OCI-LY1 (cell line): ENCODE results near the gene ARPIN.
A peak's percentile ranks its signal among the peaks of the same experiment; 100 is the strongest.

ENCODE experiments used
- H2AFZ ChIP-seq: fragments of 200-600 bp; sonication (generic), shearing (Covaris generic); 2 replicates; pipeline ENCODE4 v1.6.0; 2014; ENCODE audit warnings: antibody characterized with exemption, mild to moderate bottlenecking, low read length
- H3F3A ChIP-seq: fragments of 200-600 bp; sonication (generic), shearing (Covaris generic); 2 replicates; pipeline ENCODE4 v1.6.0; 2014; ENCODE audit warnings: mild to moderate bottlenecking, antibody characterized with exemption, low read length, moderate library complexity; ENCODE audit not compliant: insufficient read depth
- H3K27ac ChIP-seq: fragments of 200-600 bp; sonication (generic); 2 replicates; pipeline ENCODE4 v1.5.1; 2014; ENCODE audit warnings: low read length, mixed run types, mild to moderate bottlenecking, low read depth; ENCODE audit not compliant: poor library complexity, severe bottlenecking
- H3K27me3 ChIP-seq: fragments of 200-600 bp; sonication (generic); 2 replicates; pipeline ENCODE4 v1.6.0; 2014; ENCODE audit warnings: antibody characterized with exemption, mild to moderate bottlenecking, low read length, moderate library complexity; ENCODE audit not compliant: insufficient read depth
- H3K36me3 ChIP-seq: fragments of 200-600 bp; sonication (generic); 2 replicates; pipeline ENCODE4 v1.6.1; 2014; ENCODE audit warnings: mild to moderate bottlenecking, antibody characterized with exemption, low read length, moderate library complexity, mixed read lengths; ENCODE audit not compliant: insufficient read depth
- H3K4me1 ChIP-seq: fragments of 200-600 bp; sonication (generic); 2 replicates; pipeline ENCODE4 v1.5.1; 2014; ENCODE audit warnings: mild to moderate bottlenecking, low read length, moderate library complexity; ENCODE audit not compliant: insufficient read depth, severe bottlenecking
- H3K4me2 ChIP-seq: fragments of 200-600 bp; sonication (generic), shearing (Covaris generic); 2 replicates; pipeline ENCODE4 v1.6.1; 2014; ENCODE audit warnings: low read length
- H3K4me3 ChIP-seq: fragments of 200-600 bp; sonication (generic); 2 replicates; pipeline ENCODE4 v1.5.1; 2014; ENCODE audit warnings: low read length, low read depth, mild to moderate bottlenecking, mixed read lengths; ENCODE audit not compliant: poor library complexity, severe bottlenecking
- H3K79me2 ChIP-seq: fragments of 200-600 bp; shearing (Covaris generic); 2 replicates; pipeline ENCODE4 v1.6.1; 2016; ENCODE audit warnings: mixed run types, low read length, mixed read lengths; ENCODE audit not compliant: insufficient read depth
- H3K9ac ChIP-seq: fragments of 200-600 bp; sonication (generic), shearing (Covaris generic); 2 replicates; pipeline ENCODE4 v1.6.1; 2014; ENCODE audit warnings: mild to moderate bottlenecking, low read length, mixed read lengths
- H3K9me2 ChIP-seq: fragments of 200-600 bp; sonication (generic), shearing (Covaris generic); 2 replicates; pipeline ENCODE4 v1.6.1; 2014; ENCODE audit warnings: low read depth, mild to moderate bottlenecking, low read length, mixed read lengths
- H3K9me3 ChIP-seq: fragments of 200-600 bp; shearing (Covaris generic); 2 replicates; pipeline ENCODE4 v1.6.1; 2014; ENCODE audit warnings: low read length, mixed read lengths
- H4K20me1 ChIP-seq: fragments of 200-600 bp; sonication (generic), shearing (Covaris generic); 2 replicates; pipeline ENCODE4 v1.6.0; 2016; ENCODE audit warnings: mild to moderate bottlenecking, low read length; ENCODE audit not compliant: insufficient read depth
- EZH2 ChIP-seq: fragments of 200-600 bp; sonication (generic), shearing (Covaris generic); IDR thresholded peaks from 2 replicates; pipeline ENCODE4 v1.8.0; 2017; ENCODE audit warnings: borderline replicate concordance, mixed run types, mild to moderate bottlenecking, antibody characterized with exemption, low read length, moderate library complexity, mixed read lengths
- TF ChIP-seq, protein P1 (sequence below): fragments of 200-600 bp; sonication (generic), shearing (Covaris generic); IDR thresholded peaks from 2 replicates; pipeline ENCODE4 v1.5.1; 2017; ENCODE audit warnings: mild to moderate bottlenecking, antibody characterized with exemption, low read length, moderate library complexity, mixed read lengths

Gene ARPIN

DNA sequence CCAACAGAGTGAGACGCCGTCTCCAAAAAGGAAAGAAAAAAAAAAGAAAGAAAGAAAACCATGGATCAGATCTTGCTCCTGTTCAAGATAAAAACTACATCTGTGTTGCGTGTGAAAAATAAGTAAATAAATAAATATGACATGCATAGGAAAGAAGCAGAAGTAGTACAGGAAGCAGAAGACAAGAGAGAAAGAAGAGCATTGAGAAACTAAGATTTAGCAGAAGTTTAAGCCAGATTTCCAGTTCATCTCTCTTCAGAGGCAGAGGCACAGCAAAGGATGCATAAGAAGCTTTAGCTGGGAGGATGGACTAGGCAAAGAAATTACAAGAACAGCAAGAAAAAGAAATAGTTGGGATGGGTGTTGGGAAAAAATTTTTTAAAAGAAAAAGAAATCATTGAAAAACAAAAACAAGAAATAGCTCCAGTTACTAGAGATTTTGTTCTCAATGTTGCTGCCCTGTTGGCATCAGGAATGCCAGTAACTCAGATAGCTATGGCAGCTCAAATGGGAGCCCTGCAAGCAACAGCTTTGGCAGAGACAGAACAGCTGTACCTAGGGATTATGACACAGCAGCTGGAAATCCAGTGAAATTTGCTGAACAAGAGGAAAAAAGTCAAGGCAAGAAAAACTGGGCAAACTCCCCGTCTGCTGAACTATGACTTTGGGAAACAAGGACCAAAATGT lies 36.2 kb downstream of the ARPIN start:
- Histone ChIP-seq H4K20me1 (no peaks in the 10 kb centered on the region), H3K9me2 (no peaks in the 10 kb centered on the region), H3F3A (no peaks in the 10 kb centered on the region), H3K4me1 (no peaks in the 10 kb centered on the region), H3K36me3 (peaks cover 2% of the 10 kb centered on the region), H3K4me3 (no peak overlapping the region), H3K9ac (no peak overlapping the region), H3K79me2 (no peaks in the 10 kb centered on the region), H2AFZ (no peak overlapping the region), H3K27me3 (no peaks in the 10 kb centered on the region), H3K9me3 (no peaks in the 10 kb centered on the region), H3K27ac (no peak overlapping the region), H3K4me2 (no peak overlapping the region)
- TF ChIP-seq, protein P1, sequence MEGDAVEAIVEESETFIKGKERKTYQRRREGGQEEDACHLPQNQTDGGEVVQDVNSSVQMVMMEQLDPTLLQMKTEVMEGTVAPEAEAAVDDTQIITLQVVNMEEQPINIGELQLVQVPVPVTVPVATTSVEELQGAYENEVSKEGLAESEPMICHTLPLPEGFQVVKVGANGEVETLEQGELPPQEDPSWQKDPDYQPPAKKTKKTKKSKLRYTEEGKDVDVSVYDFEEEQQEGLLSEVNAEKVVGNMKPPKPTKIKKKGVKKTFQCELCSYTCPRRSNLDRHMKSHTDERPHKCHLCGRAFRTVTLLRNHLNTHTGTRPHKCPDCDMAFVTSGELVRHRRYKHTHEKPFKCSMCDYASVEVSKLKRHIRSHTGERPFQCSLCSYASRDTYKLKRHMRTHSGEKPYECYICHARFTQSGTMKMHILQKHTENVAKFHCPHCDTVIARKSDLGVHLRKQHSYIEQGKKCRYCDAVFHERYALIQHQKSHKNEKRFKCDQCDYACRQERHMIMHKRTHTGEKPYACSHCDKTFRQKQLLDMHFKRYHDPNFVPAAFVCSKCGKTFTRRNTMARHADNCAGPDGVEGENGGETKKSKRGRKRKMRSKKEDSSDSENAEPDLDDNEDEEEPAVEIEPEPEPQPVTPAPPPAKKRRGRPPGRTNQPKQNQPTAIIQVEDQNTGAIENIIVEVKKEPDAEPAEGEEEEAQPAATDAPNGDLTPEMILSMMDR, result no peak
- TF ChIP-seq EZH2, result no peak

DNA sequence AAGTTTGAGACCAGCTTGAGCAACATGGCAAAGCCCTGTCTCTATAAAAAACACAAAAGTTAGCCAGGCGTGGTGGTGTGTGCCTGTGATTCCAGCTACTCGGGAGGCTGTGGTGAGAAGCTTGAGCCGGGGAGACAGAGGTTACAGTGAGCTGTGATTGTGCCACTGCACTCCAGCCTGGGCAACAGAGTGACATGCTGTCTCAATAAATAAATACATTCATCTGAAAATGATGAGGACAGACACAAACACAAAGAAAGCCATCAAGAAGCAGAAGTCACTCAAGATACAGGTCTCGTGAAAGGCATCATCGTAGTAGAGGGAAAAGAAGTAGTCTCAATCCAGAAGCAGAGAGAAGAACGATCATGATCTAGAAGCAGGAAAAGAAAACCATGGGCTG lies 37.0 kb downstream of the ARPIN start:
- Histone ChIP-seq H3K9me3 (no peaks in the 10 kb centered on the region), H3K36me3 (peaks cover 10% of the 10 kb centered on the region), H2AFZ (no peak overlapping the region), H3K27ac (no peak overlapping the region), H3F3A (peaks cover 3% of the 10 kb centered on the region; the same call in 1 of the 2 replicates), H3K27me3 (no peaks in the 10 kb centered on the region), H3K9me2 (no peaks in the 10 kb centered on the region), H3K9ac (no peak overlapping the region), H4K20me1 (no peaks in the 10 kb centered on the region), H3K4me1 (no peaks in the 10 kb centered on the region), H3K4me2 (no peak overlapping the region), H3K4me3 (no peak overlapping the region), H3K79me2 (no peaks in the 10 kb centered on the region)
- no peak for TF ChIP-seq EZH2
- TF ChIP-seq, protein P1, result no peak

- no peaks in the 10 kb centered on the region for H3K9me3 ChIP-seq
- TF ChIP-seq, protein P1, result peak; percentile 97
- TF ChIP-seq EZH2, result no peak
- H2AFZ ChIP-seq, result no peak overlapping the region
- H3F3A ChIP-seq, result peaks cover 3% of the 10 kb centered on the region; the same call in 1 of the 2 replicates
- no peaks in the 10 kb centered on the region for H3K79me2 ChIP-seq
- no peak overlapping the region for H3K9ac ChIP-seq
- no peak overlapping the region for H3K4me2 ChIP-seq
- H3K36me3 ChIP-seq, result peaks cover 17% of the 10 kb centered on the region
- H3K4me1 ChIP-seq, result no peaks in the 10 kb centered on the region
- no peak overlapping the region for H3K27ac ChIP-seq
- H3K9me2 ChIP-seq, result no peaks in the 10 kb centered on the region
- no peaks in the 10 kb centered on the region for H4K20me1 ChIP-seq
- H3K27me3 ChIP-seq, result no peaks in the 10 kb centered on the region
- H3K4me3 ChIP-seq, result no peak overlapping the region
Observed at GRCh38 chr15:89874926-89875564, 37.7 kb downstream of the ARPIN start.
